Left ventricle myocardium inferior (tissue), 1 donor: ENCODE data around the gene MAPK11. TPM values are rescaled to one million over a fixed set of nuclear protein-coding genes. Genes with fewer than 3 reads are reported as not detected.

ENCODE experiments used
- DNase-seq: peaks from one replicate; pipeline ENCODE4 v3.0.0-alpha.2; 2020
- H3K27ac ChIP-seq: fragments of 200-600 bp; replicated peaks from 2 replicates; pipeline ENCODE4 v1.8.0; 2021
- H3K27me3 ChIP-seq: fragments of 200-600 bp; 2 replicates; pipeline ENCODE4 v1.8.0; 2021; ENCODE audit warnings: low read depth
- H3K36me3 ChIP-seq: fragments of 200-600 bp; 2 replicates; pipeline ENCODE4 v1.8.0; 2021
- H3K4me1 ChIP-seq: fragments of 200-600 bp; 2 replicates; pipeline ENCODE4 v1.8.0; 2021
- H3K4me3 ChIP-seq: fragments of 200-600 bp; 2 replicates; pipeline ENCODE4 v1.8.0; 2021; ENCODE audit warnings: mild to moderate bottlenecking, moderate library complexity
- H3K9me3 ChIP-seq: fragments of 200-600 bp; replicated peaks from 2 replicates; pipeline ENCODE4 v1.8.0; 2021
- CTCF ChIP-seq: fragments of 200-600 bp; IDR thresholded peaks from 2 replicates; pipeline ENCODE4 v1.8.0; 2021; ENCODE audit warnings: antibody characterized with exemption, mild to moderate bottlenecking, borderline replicate concordance
- intact Hi-C: fragments of 100-400 bp; cut with micrococcal nuclease; formaldehyde crosslinking; loops from one replicate; pipeline ENCODE4 v1.11.0; 2022
- total RNA-seq: library from RNA; stranded (reverse); fragmentation: NEBNext Ultra II Directional; extraction: Animal tissue kit (Norgen Biotek cat#: 25700); gene quantifications from one replicate; pipeline ENCODE4 v1.2.1, GENCODE V29; 2021
- donor health status: DM: no; HTN: yes; CAD: no; lungs with severe emphysema.

The MAPK11 gene
- total RNA-seq, 1 donor from 2014 or later, result 7.8 TPM

GRCh38 chr22:50317178-50317577 lies 47.0 kb upstream of the MAPK11 start:
- no peaks in the 10 kb centered on the region for H3K9me3 ChIP-seq
- H3K4me1 ChIP-seq, result peaks cover 13% of the 10 kb centered on the region
- no peaks in the 10 kb centered on the region for H3K27me3 ChIP-seq

GRCh38 chr22:50316114-50317065 lies 46.2 kb upstream of the MAPK11 start:
- no peak overlapping the region for H3K4me3 ChIP-seq
- H3K27ac ChIP-seq, result no peak overlapping the region
- no peaks in the 10 kb centered on the region for H3K27me3 ChIP-seq
- no peaks in the 10 kb centered on the region for H3K9me3 ChIP-seq
- intact Hi-C loops, result no loop called here
- H3K4me1 ChIP-seq, result peaks cover 13% of the 10 kb centered on the region
- no peak for DNase-seq
- no peak for TF ChIP-seq CTCF
- no peaks in the 10 kb centered on the region for H3K36me3 ChIP-seq

More at GRCh38 chr22:50317178-50317577, 47.0 kb upstream of the MAPK11 start:
- no peak for TF ChIP-seq CTCF
- no peak for DNase-seq
- no peak overlapping the region for H3K4me3 ChIP-seq
- intact Hi-C loops, result no loop called here
- H3K27ac ChIP-seq, result no peak overlapping the region
- H3K36me3 ChIP-seq, result no peaks in the 10 kb centered on the region

GRCh38 chr22:50315289-50316113 lies 45.3 kb upstream of the MAPK11 start:
- no peak for TF ChIP-seq CTCF

GRCh38 chr22:50314455-50315288 lies 44.5 kb upstream of the MAPK11 start:
- H3K9me3 ChIP-seq, result no peaks in the 10 kb centered on the region
- no peaks in the 10 kb centered on the region for H3K27me3 ChIP-seq
- TF ChIP-seq CTCF, result no peak
- intact Hi-C loops, result no loop called here
- no peaks in the 10 kb centered on the region for H3K36me3 ChIP-seq
- H3K4me1 ChIP-seq, result peaks cover 15% of the 10 kb centered on the region
- H3K4me3 ChIP-seq, result peak overlapping the region; percentile 30
- peak; percentile 50 for DNase-seq
- no peak overlapping the region for H3K27ac ChIP-seq

More at GRCh38 chr22:50315289-50316113, 45.3 kb upstream of the MAPK11 start:
- Histone ChIP-seq H3K27ac (no peak overlapping the region), H3K27me3 (no peaks in the 10 kb centered on the region), H3K4me1 (peaks cover 13% of the 10 kb centered on the region), H3K36me3 (no peaks in the 10 kb centered on the region), H3K9me3 (no peaks in the 10 kb centered on the region), H3K4me3 (no peak overlapping the region)
- no peak for DNase-seq
- intact Hi-C loops, result no loop called here

GRCh38 chr22:50314081-50314454 lies 43.9 kb upstream of the MAPK11 start:
- Histone ChIP-seq H3K27me3 (no peaks in the 10 kb centered on the region), H3K4me1 (peaks cover 21% of the 10 kb centered on the region), H3K36me3 (no peaks in the 10 kb centered on the region), H3K27ac (no peak overlapping the region), H3K4me3 (peak overlapping the region; percentile 30), H3K9me3 (no peaks in the 10 kb centered on the region)
- intact Hi-C loops, result no loop called here
- no peak for DNase-seq
- no peak for TF ChIP-seq CTCF
